T follicular helper cell (primary cell): ENCODE data around the gene GBP3.
"Not testable (repeated sequence)": the region's sequence is repeated elsewhere in the genome, so short reads cannot be mapped to it uniquely, and the experiment has no call there.

Source experiments
- DNase-seq: peaks from one replicate; pipeline ENCODE4 v3.0.0-alpha.2; 2020; ENCODE audit warnings: low read depth

Gene GBP3

DNA sequence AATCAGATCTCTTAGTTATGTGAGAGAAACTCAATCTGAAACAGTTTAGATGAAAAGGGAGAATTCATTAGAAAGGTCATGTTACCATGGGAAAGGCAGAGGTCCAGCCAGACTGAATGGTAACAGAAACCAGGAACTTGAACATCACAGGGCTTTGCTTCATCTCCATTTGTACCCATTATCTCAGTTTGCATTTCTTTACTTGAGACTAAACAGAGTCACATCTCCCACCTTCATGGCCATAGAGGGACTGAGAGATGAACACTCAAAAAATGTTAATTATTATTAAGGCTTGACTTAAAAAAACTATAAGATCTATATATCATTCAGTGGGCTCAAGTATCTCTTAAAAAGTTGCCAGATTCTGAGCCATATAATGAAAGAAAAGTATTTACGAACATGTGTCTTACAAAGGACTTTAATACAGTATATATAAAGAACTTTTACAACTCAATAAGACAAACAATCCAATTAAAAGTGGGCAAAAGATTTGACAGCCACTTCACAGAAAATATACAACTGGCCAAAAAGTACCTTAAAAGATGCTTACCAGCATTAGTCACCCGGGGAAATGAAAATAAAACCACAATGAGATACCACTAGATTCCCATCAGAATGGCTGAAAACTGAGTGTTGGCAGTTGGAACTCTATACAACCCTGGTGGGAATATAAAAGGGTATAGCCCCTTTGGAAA, 43.5 kb downstream of the GBP3 start:
- DNase-seq = no peak

DNA sequence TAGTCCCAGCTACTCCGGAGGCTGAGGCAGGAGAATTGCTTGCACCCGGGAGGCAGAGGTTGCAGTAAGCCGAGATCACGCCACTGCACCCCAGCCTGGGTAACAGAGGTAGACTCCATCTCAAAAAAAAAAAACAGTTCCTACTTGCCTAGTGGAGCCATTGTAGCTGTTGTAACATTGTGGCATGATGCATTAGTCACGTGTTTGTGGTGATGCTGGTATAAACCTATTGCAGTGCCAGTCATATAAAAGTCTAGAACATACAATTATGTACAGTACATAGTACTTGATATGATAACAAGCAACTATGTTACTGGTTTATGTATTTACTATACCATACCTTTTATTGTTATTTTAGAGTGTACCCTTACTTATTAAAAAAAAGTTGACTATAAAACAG, 46.4 kb downstream of the GBP3 start:
- no peak for DNase-seq

DNA sequence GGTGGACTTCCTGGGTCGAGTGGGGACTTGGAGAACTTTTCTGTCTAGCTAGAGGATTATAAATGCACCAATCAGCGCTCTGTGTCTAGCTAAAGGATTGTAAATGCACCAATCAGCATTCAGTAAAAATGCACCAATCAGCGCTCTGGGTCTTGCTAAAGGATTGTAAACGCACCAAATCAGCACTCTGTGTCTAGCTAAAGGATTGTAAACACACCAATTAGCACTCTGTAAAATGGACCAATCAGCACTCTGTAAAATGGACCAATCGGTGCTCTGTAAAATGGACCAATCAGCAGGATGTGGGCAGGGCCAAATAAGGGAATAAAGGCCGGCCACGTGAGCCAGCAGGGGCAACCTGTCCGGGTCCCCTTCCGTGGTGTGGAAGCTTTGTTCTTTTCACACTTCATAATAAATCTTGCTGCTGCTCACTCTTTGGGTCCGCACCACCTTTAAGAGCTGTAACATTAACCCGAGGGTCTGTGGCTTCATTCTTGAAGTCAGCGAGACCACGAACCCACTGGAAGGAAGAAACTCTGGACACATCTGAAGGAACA, 48.0 kb downstream of the GBP3 start:
- DNase-seq = not testable (repeated sequence)

DNA sequence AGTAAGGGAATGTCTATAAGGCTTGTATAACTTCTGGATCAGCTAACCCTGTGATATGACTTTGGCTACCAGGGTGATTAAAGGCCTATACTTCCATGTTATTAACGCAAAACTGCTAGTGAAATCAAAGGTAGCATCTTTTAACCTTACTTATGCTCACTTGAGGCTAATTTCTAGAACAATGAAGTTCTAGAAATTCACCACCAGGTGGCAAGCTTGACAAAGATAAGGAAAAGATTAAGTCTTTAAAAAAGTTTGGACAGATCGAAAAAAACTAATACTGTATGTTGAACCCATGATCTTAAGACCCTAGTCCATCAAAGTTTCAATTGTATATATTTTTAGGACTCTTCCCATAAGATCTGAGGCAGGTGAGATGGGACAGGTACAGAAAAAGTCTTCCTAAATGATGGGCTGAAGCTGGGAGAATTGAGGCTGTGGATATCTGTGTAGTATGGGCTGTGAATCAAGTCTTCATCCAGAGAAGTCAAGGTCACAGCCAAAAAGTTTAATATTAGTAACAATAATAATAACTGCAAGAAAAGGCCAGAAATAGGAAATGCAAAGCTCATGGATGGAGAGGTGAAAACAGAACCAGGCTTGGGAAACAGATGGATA, 49.0 kb downstream of the GBP3 start:
- no peak for DNase-seq

DNA sequence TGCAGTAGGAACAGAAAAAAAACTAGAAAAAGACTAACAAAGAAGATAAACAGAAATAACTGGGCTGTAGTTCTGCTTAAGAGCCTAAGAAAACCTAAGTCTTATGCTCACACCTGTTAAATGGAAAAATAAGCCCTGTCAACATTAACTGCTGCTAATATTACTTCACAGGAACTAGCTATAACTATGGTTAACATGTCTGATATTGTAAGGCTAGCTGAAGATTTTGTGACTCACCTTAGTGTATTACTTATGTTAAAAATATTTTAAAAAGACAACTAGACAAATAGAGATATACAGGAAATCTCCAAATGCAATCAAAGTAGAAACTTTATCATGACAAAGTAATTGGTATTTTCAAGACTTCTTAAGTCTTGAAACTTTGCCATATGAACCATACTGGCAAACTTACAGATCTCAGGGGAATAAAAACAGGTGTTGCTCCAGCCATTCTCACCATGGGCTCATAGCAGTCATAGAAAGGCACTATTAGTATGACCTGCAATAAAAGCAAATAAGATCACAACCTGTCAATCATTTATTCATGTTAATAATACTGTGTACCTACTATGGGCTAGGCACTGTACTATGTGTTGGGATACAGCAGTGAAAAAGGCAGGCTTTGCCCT, 60.9 kb downstream of the GBP3 start:
- DNase-seq = no peak

DNA sequence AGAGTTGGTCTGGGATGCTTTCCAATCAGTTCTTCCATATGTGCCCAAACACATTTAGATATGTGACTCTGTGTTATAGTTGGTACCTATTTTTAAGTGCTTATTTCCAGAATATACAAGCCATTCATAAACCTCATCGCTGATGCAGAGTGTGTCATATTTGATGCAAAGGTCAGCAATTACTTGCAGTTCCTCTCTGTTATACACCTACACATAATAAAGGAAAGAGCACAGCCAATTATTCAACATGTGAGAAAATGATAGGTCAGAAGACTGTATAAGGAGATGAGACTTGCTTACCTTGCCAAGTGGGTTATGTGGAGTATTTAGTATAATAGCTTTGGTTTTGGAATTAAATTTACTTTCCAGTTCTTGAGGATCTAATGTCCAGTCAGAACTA, 61.6 kb downstream of the GBP3 start:
- DNase-seq = no peak
